HG02588 (cell line): ENCODE data around the gene KIF26B.
"Not testable (repeated sequence)": the region's sequence is repeated elsewhere in the genome, so short reads cannot be mapped to it uniquely, and the experiment has no call there.

Experiments used
- ATAC-seq: cut with Tn5 transposase; IDR thresholded peaks from one replicate; pipeline ENCODE4 v1.9.1; 2021; ENCODE audit warnings: mild to moderate bottlenecking, moderate library complexity; ENCODE audit not compliant: unreplicated experiment

Gene KIF26B

GRCh38 chr1:245663373-245663772 is 508.6 kb downstream of the KIF26B start:
- ATAC-seq: no peak

GRCh38 chr1:245663841-245664240 is 509.1 kb downstream of the KIF26B start:
- ATAC-seq: no peak

- ATAC-seq: no peak
These were observed 511.6 kb downstream of the KIF26B start for GRCh38 chr1:245666412-245666811.

GRCh38 chr1:245671349-245671748 is 516.6 kb downstream of the KIF26B start:
- ATAC-seq: no peak

GRCh38 chr1:245671966-245672767 is 517.4 kb downstream of the KIF26B start:
- no peak for ATAC-seq

- ATAC-seq: not testable (repeated sequence)
These were observed 518.3 kb downstream of the KIF26B start for GRCh38 chr1:245672836-245673656.

- ATAC-seq: peak; percentile 60
These were observed 519.2 kb downstream of the KIF26B start for GRCh38 chr1:245673881-245674414.

- ATAC-seq: no peak
These were observed 522.9 kb downstream of the KIF26B start for GRCh38 chr1:245677461-245678240.

GRCh38 chr1:245678860-245679411 is 524.2 kb downstream of the KIF26B start:
- no peak for ATAC-seq

GRCh38 chr1:245679821-245680780 is 525.3 kb downstream of the KIF26B start:
- ATAC-seq: no peak

- ATAC-seq: no peak
These were observed 528.1 kb downstream of the KIF26B start for GRCh38 chr1:245682638-245683628.

- ATAC-seq: no peak
These were observed 528.9 kb downstream of the KIF26B start for GRCh38 chr1:245683676-245684075.

GRCh38 chr1:245684166-245684565 is 529.4 kb downstream of the KIF26B start:
- ATAC-seq: no peak

GRCh38 chr1:245684571-245684970 is 529.8 kb downstream of the KIF26B start:
- ATAC-seq: no peak

- no peak for ATAC-seq
These were observed 530.5 kb downstream of the KIF26B start for GRCh38 chr1:245685111-245685810.

GRCh38 chr1:245686006-245686405 is 531.2 kb downstream of the KIF26B start:
- ATAC-seq: no peak

GRCh38 chr1:245686446-245687030 is 531.8 kb downstream of the KIF26B start:
- no peak for ATAC-seq
